Large intestine (tissue), 3 donors: ENCODE results near the gene INPP5F. TPM values are rescaled to one million over a fixed set of nuclear protein-coding genes. Genes with fewer than 3 reads are reported as not detected.

Source experiments
- DNase-seq, 2 donors: peaks; one replicate each; pipeline versions ENCODE4 v3.0.0 to v3.0.0-alpha.2; 2013
- H3K27ac ChIP-seq: one replicate; pipeline ENCODE4 v1.5.1; 2013; ENCODE audit warnings: low read length
- H3K27me3 ChIP-seq: 2 replicates; pipeline ENCODE4 v1.6.1; 2013; ENCODE audit warnings: low read length; ENCODE audit not compliant: control insufficient read depth, insufficient read depth
- H3K36me3 ChIP-seq: 2 replicates; pipeline ENCODE4 v1.6.1; 2013; ENCODE audit warnings: low read length; ENCODE audit not compliant: control insufficient read depth, insufficient read depth
- H3K4me1 ChIP-seq: one replicate; pipeline ENCODE4 v1.6.1; 2013; ENCODE audit warnings: low read length; ENCODE audit not compliant: control insufficient read depth, insufficient read depth
- H3K4me3 ChIP-seq: one replicate; pipeline ENCODE4 v1.5.1; 2013; ENCODE audit warnings: low read length
- H3K9me3 ChIP-seq: one replicate; pipeline ENCODE4 v1.6.1; 2013; ENCODE audit warnings: mild to moderate bottlenecking, low read depth, low read length, moderate library complexity; ENCODE audit not compliant: control insufficient read depth
- WGBS: methylation state at CpG from one replicate; pipeline ENCODE4 v1.1.5; 2013; ENCODE audit warnings: low lambda C conversion rate; ENCODE audit not compliant: insufficient coverage; 5-methylcytosine and 5-hydroxymethylcytosine counted together
- polyA plus RNA-seq: library from polyadenylated mRNA; unstranded; fragments of 120-200 nt; gene quantifications from one replicate; pipeline ENCODE4 v1.2.1, GENCODE V29; 2013

The INPP5F gene
- polyA plus RNA-seq, 1 donor, result 24.7 TPM

- H3K4me3 ChIP-seq, result no peak overlapping the region
- H3K27me3 ChIP-seq, result no peaks in the 10 kb centered on the region
- H3K27ac ChIP-seq, result no peak overlapping the region
- DNase-seq, result no peak
- H3K9me3 ChIP-seq, result no peaks in the 10 kb centered on the region
- peaks cover 83% of the 10 kb centered on the region for H3K36me3 ChIP-seq
- no peaks in the 10 kb centered on the region for H3K4me1 ChIP-seq
- no CpG with 5 or more reads among the region's 2 CpGs for WGBS
Measured at GRCh38 chr10:119832951-119833350, 107.1 kb downstream of the INPP5F start.

GRCh38 chr10:119834188-119834587 lies 108.3 kb downstream of the INPP5F start:
- no peak for DNase-seq
- Histone ChIP-seq H3K27ac (no peak overlapping the region), H3K4me1 (no peaks in the 10 kb centered on the region), H3K36me3 (peaks cover 80% of the 10 kb centered on the region), H3K27me3 (no peaks in the 10 kb centered on the region), H3K4me3 (no peak overlapping the region), H3K9me3 (no peaks in the 10 kb centered on the region)
- 96% methylated on average over 3 of the region's 4 CpGs for WGBS

GRCh38 chr10:119845656-119846055 lies 119.8 kb downstream of the INPP5F start:
- Histone ChIP-seq H3K4me3 (no peak overlapping the region), H3K9me3 (no peaks in the 10 kb centered on the region), H3K4me1 (no peaks in the 10 kb centered on the region), H3K36me3 (peaks cover 73% of the 10 kb centered on the region), H3K27me3 (no peaks in the 10 kb centered on the region), H3K27ac (no peak overlapping the region)
- no CpG with 5 or more reads among the region's 1 CpG for WGBS
- DNase-seq, result no peak

- peaks cover 65% of the 10 kb centered on the region for H3K36me3 ChIP-seq
- H3K27me3 ChIP-seq, result no peaks in the 10 kb centered on the region
- H3K27ac ChIP-seq, result no peak overlapping the region
- WGBS, result 86% methylated on average over 1 of the region's 6 CpGs
- H3K4me3 ChIP-seq, result no peak overlapping the region
- no peaks in the 10 kb centered on the region for H3K4me1 ChIP-seq
- DNase-seq, result no peak
- H3K9me3 ChIP-seq, result no peaks in the 10 kb centered on the region
Measured at GRCh38 chr10:119849031-119849789, 123.4 kb downstream of the INPP5F start.

GRCh38 chr10:119849944-119850343 lies 124.1 kb downstream of the INPP5F start:
- DNase-seq, result no peak
- peaks cover 59% of the 10 kb centered on the region for H3K36me3 ChIP-seq
- H3K9me3 ChIP-seq, result no peaks in the 10 kb centered on the region
- H3K27me3 ChIP-seq, result no peaks in the 10 kb centered on the region
- no peak overlapping the region for H3K27ac ChIP-seq
- H3K4me1 ChIP-seq, result no peaks in the 10 kb centered on the region
- H3K4me3 ChIP-seq, result no peak overlapping the region
- WGBS, result no CpG with 5 or more reads among the region's 3 CpGs

GRCh38 chr10:119852277-119852676 lies 126.4 kb downstream of the INPP5F start:
- Histone ChIP-seq H3K4me1 (no peaks in the 10 kb centered on the region), H3K36me3 (peaks cover 55% of the 10 kb centered on the region), H3K9me3 (no peaks in the 10 kb centered on the region), H3K4me3 (no peak overlapping the region), H3K27ac (no peak overlapping the region), H3K27me3 (no peaks in the 10 kb centered on the region)
- WGBS, result 100% methylated on average over 1 of the region's 6 CpGs
- DNase-seq, result no peak

- Histone ChIP-seq H3K36me3 (peaks cover 53% of the 10 kb centered on the region), H3K9me3 (no peaks in the 10 kb centered on the region), H3K27me3 (no peaks in the 10 kb centered on the region), H3K4me3 (no peak overlapping the region), H3K4me1 (no peaks in the 10 kb centered on the region), H3K27ac (no peak overlapping the region)
- no peak for DNase-seq
- WGBS, result 85% methylated on average over 4 of the region's 6 CpGs
Measured at GRCh38 chr10:119852822-119853221, 127.0 kb downstream of the INPP5F start.

GRCh38 chr10:119853574-119853973 lies 127.7 kb downstream of the INPP5F start:
- 83% methylated on average over 1 of the region's 1 CpG for WGBS
- peaks cover 47% of the 10 kb centered on the region for H3K36me3 ChIP-seq

GRCh38 chr10:119858063-119858462 lies 132.2 kb downstream of the INPP5F start:
- Histone ChIP-seq H3K27me3 (no peaks in the 10 kb centered on the region), H3K36me3 (peaks cover 22% of the 10 kb centered on the region), H3K9me3 (no peaks in the 10 kb centered on the region), H3K27ac (no peak overlapping the region), H3K4me1 (no peaks in the 10 kb centered on the region), H3K4me3 (no peak overlapping the region)
- DNase-seq, result peak in 1 of 2 donors; percentile 21
- WGBS, result no CpG with 5 or more reads among the region's 1 CpG

More at GRCh38 chr10:119853574-119853973, 127.7 kb downstream of the INPP5F start:
- DNase-seq, result no peak
- Histone ChIP-seq H3K4me3 (no peak overlapping the region), H3K4me1 (no peaks in the 10 kb centered on the region), H3K9me3 (no peaks in the 10 kb centered on the region), H3K27ac (no peak overlapping the region), H3K27me3 (no peaks in the 10 kb centered on the region)

GRCh38 chr10:119859420-119860258 lies 133.8 kb downstream of the INPP5F start:
- H3K27ac ChIP-seq, result no peak overlapping the region
- 55% methylated on average over 1 of the region's 1 CpG for WGBS
- peaks cover 3% of the 10 kb centered on the region for H3K9me3 ChIP-seq
- peaks cover 11% of the 10 kb centered on the region for H3K36me3 ChIP-seq
- peak in 1 of 2 donors; percentile 37 for DNase-seq
- no peaks in the 10 kb centered on the region for H3K27me3 ChIP-seq
- no peaks in the 10 kb centered on the region for H3K4me1 ChIP-seq
- H3K4me3 ChIP-seq, result no peak overlapping the region
